ENCODE data around the gene EVA1B. TPM values are rescaled to one million over a fixed set of nuclear protein-coding genes. Genes with fewer than 3 reads are reported as not detected.

Gene EVA1B
- total RNA-seq, 1 experiment from 2014 or later: 5.5 TPM

GRCh38 chr1:36303244-36303643 lies 20.2 kb downstream of the EVA1B start:
- H2BK20ac ChIP-seq (ENCODE audit: low read depth, low read length, poor library complexity, severe bottlenecking): no peak overlapping the region
- H2BK12ac ChIP-seq (ENCODE audit: insufficient read length, low read depth, low read length): no peak overlapping the region
- Mint-ChIP-seq H3K4me3 (no peak overlapping the region), H3K27me3 (ENCODE audit: low read depth) (no peaks in the 10 kb centered on the region; the same call in 1 of the 2 replicates), H3K9me3 (no peaks in the 10 kb centered on the region), H3K4me1 (peaks cover 16 to 22% of the 10 kb centered on the region in 2 experiments), H3K36me3 (ENCODE audit: insufficient read depth in 1 of 3, low read depth in 3 of 3) (peaks cover 29 to 67% (median 59%) of the 10 kb centered on the region in 3 experiments; a peak in 6 of 7 replicates), H3K27ac (peak overlapping the region in 2 of 3 experiments; percentile 34 to 71; a peak in 1 of 7 replicates)
- no peak overlapping the region for H2AFZ ChIP-seq (ENCODE audit: low read length)
- H4K91ac ChIP-seq (ENCODE audit: insufficient read length, low read depth, low read length): no peak overlapping the region
- no peak for DNase-seq
- peaks cover 8% of the 10 kb centered on the region for H3K23me2 ChIP-seq (ENCODE audit: insufficient read length, low read depth, low read length, poor library complexity, severe bottlenecking)
- H2BK5ac ChIP-seq (ENCODE audit: insufficient read length, low read length): no peak overlapping the region
- no peak overlapping the region for H3K23ac ChIP-seq (ENCODE audit: insufficient read length, low read depth, low read length)
- H2BK15ac ChIP-seq (ENCODE audit: low read depth, low read length): no peak overlapping the region
- no peak overlapping the region for H4K5ac ChIP-seq (ENCODE audit: insufficient read length, low read depth, low read length)
- H3K4me1 ChIP-seq (ENCODE audit: insufficient read depth, low read length): peaks cover 3% of the 10 kb centered on the region; the same call in 1 of the 2 replicates
- no peaks in the 10 kb centered on the region for H3K27me3 ChIP-seq (ENCODE audit: insufficient read depth, low read length)
- no peak overlapping the region for H3T11ph ChIP-seq (ENCODE audit: low read length)
- H4K20me1 ChIP-seq (ENCODE audit: control insufficient read depth, insufficient read depth, insufficient read length): no peaks in the 10 kb centered on the region
- no peak overlapping the region for H3K27ac ChIP-seq (ENCODE audit: insufficient read length, low read depth, low read length)
- H3K9me3 ChIP-seq (ENCODE audit: control insufficient read depth, low read depth, low read length): no peaks in the 10 kb centered on the region
- H4K8ac ChIP-seq (replicated peaks; ENCODE audit: insufficient read length, low read depth, low read length): no peak overlapping the region
- no peak overlapping the region for H2BK120ac ChIP-seq (ENCODE audit: low read depth, low read length, poor library complexity, severe bottlenecking)
- H3K56ac ChIP-seq (ENCODE audit: insufficient read length, low read depth, low read length): no peak overlapping the region
- H3K4me2 ChIP-seq (ENCODE audit: insufficient read depth, insufficient read length, low read length): no peak overlapping the region
- no peak overlapping the region for H3K4ac ChIP-seq (ENCODE audit: low read depth, low read length)
- H3K79me1 ChIP-seq (ENCODE audit: insufficient read depth, low read depth, low read length, poor library complexity, severe bottlenecking): no peaks in the 10 kb centered on the region
- no peak for TF ChIP-seq CTCF (conservative IDR thresholded peaks at IDR 0.05)
- no CpG with 5 or more reads among the region's 5 CpGs for WGBS (ENCODE audit: extremely low coverage, insufficient read length, low lambda C conversion rate)
- H3K14ac ChIP-seq (ENCODE audit: insufficient read depth, low read length): no peak overlapping the region
- H3K9ac ChIP-seq (ENCODE audit: extremely low read depth, insufficient read length, low read length): no peak overlapping the region
- no peak overlapping the region for H2AK5ac ChIP-seq (ENCODE audit: insufficient read length, low read length)
- H3K18ac ChIP-seq (ENCODE audit: insufficient read length, low read depth, low read length): no peak overlapping the region
- no peaks in the 10 kb centered on the region for H3K79me2 ChIP-seq (ENCODE audit: insufficient read depth, low read length)

Data from H9 (cell line).